Fibroblast of lung (primary cell): ENCODE data around the gene MARF1. TPM values are rescaled to one million over a fixed set of nuclear protein-coding genes. Genes with fewer than 3 reads are reported as not detected.
"Not testable (repeated sequence)": the region's sequence is repeated elsewhere in the genome, so short reads cannot be mapped to it uniquely, and the experiment has no call there.

Experiments used
- DNase-seq, 2 donors: peaks; one replicate each; pipeline versions ENCODE4 v3.0.0 to v3.0.0-alpha.2; 2010; ENCODE audit warnings: low read depth in 2 of 2
- H2AFZ ChIP-seq: 2 replicates; pipeline ENCODE4 v1.5.1; 2012; ENCODE audit warnings: low read length, control low read depth, inconsistent platforms
- H3K27ac ChIP-seq: 2 replicates; pipeline ENCODE4 v1.5.1; 2011; ENCODE audit warnings: low read length, control low read depth; ENCODE audit not compliant: insufficient read depth
- H3K27me3 ChIP-seq: 2 replicates; pipeline ENCODE4 v1.5.1; 2011; ENCODE audit warnings: mild to moderate bottlenecking, low read length; ENCODE audit not compliant: control insufficient read depth, insufficient read depth
- H3K36me3 ChIP-seq: 2 replicates; pipeline ENCODE4 v1.5.1; 2011; ENCODE audit warnings: low read length; ENCODE audit not compliant: control insufficient read depth, insufficient read depth
- H3K4me1 ChIP-seq: 2 replicates; pipeline ENCODE4 v1.5.1; 2011; ENCODE audit warnings: low read length; ENCODE audit not compliant: control insufficient read depth, insufficient read depth; ENCODE audit errors: extremely low read depth
- H3K4me2 ChIP-seq: 2 replicates; pipeline ENCODE4 v1.5.1; 2011; ENCODE audit warnings: low read length, control low read depth; ENCODE audit not compliant: insufficient read depth; ENCODE audit errors: extremely low read depth
- H3K4me3 ChIP-seq, 4 experiments: fragments of 200-600 bp in 1 of 4; sonication (generic) in 1 of 4; replicated peaks in 1 of 4; 2 replicates each; pipeline ENCODE4 v1.5.1; 2011 to 2016; ENCODE audit warnings: low read length in 4 of 4, low read depth in 3 of 4, mild to moderate bottlenecking in 3 of 4, control low read depth in 2 of 4, inconsistent platforms in 1 of 4, mixed read lengths in 1 of 4; ENCODE audit not compliant: insufficient read depth in 1 of 4; ENCODE audit errors: control extremely low read depth in 1 of 4
- H3K79me2 ChIP-seq: 2 replicates; pipeline ENCODE4 v1.5.1; 2012; ENCODE audit warnings: mild to moderate bottlenecking, low read length, inconsistent platforms; ENCODE audit not compliant: control insufficient read depth, insufficient read depth
- H3K9ac ChIP-seq: 2 replicates; pipeline ENCODE4 v1.5.1; 2011; ENCODE audit warnings: mild to moderate bottlenecking, low read length, control low read depth; ENCODE audit not compliant: insufficient read depth
- H3K9me3 ChIP-seq: 2 replicates; pipeline ENCODE4 v1.5.1; 2012; ENCODE audit warnings: low read depth, low read length; ENCODE audit not compliant: control insufficient read depth, insufficient read depth
- H4K20me1 ChIP-seq: 2 replicates; pipeline ENCODE4 v1.5.1; 2011; ENCODE audit warnings: low read length; ENCODE audit not compliant: control insufficient read depth, insufficient read depth; ENCODE audit errors: extremely low read depth
- CTCF ChIP-seq, 2 donors: IDR thresholded peaks in 1 of 2; conservative IDR thresholded peaks in 1 of 2; 1 replicate in 1 of 2; 2 replicates in 1 of 2; pipeline ENCODE4 v1.5.1; 2011 to 2012; ENCODE audit warnings: low read length in 2 of 2, control low read depth in 1 of 2, inconsistent platforms in 1 of 2, low read depth in 1 of 2, mild to moderate bottlenecking in 1 of 2
- EZH2 ChIP-seq: IDR thresholded peaks from 2 replicates; pipeline ENCODE4 v1.5.1; 2012; ENCODE audit warnings: low read length, control low read depth, mild to moderate bottlenecking; ENCODE audit errors: missing control alignments
- polyA plus RNA-seq, 2 donors: library from polyadenylated mRNA; depleted of rRNA in 1 of 2; stranded (reverse) in 1 of 2; unstranded in 1 of 2; fragments of >200 nt; gene quantifications; 2 replicates each; pipeline ENCODE4 v1.2.1, GENCODE V29; 2011 to 2012; ENCODE audit warnings: missing spikeins in 1 of 2
- total RNA-seq: library from RNA; depleted of rRNA; stranded (reverse); fragments of >200 nt; gene quantifications from 2 replicates; pipeline ENCODE4 v1.2.1, GENCODE V29; 2014

MARF1 gene
- total and polyA plus RNA-seq, 2 donors (not counting 1 experiment from before 2014, with no cell fraction given), result 14.6 to 18.8 TPM

- no peak overlapping the region for H3K4me3 ChIP-seq
- no peak overlapping the region for H3K4me2 ChIP-seq
- H3K27me3 ChIP-seq, result no peaks in the 10 kb centered on the region
- H3K27ac ChIP-seq, result no peak overlapping the region
- DNase-seq, result no peak
- TF ChIP-seq EZH2, result no peak
- no peak overlapping the region for H3K9ac ChIP-seq
- H2AFZ ChIP-seq, result no peak overlapping the region
- peaks cover 1% of the 10 kb centered on the region for H3K36me3 ChIP-seq
- no peaks in the 10 kb centered on the region for H4K20me1 ChIP-seq
- H3K4me1 ChIP-seq, result no peaks in the 10 kb centered on the region
- no peaks in the 10 kb centered on the region for H3K9me3 ChIP-seq
- H3K79me2 ChIP-seq, result no peaks in the 10 kb centered on the region
Measured at GRCh38 chr16:15574614-15574948, 68.4 kb downstream of the MARF1 start.

- H3K36me3 ChIP-seq, H3K27me3 ChIP-seq, H3K79me2 ChIP-seq, H4K20me1 ChIP-seq, H3K27ac ChIP-seq, H3K4me2 ChIP-seq, DNase-seq, H2AFZ ChIP-seq, H3K9me3 ChIP-seq, H3K9ac ChIP-seq, H3K4me1 ChIP-seq, H3K4me3 ChIP-seq: not testable (repeated sequence)
Measured at GRCh38 chr16:15573896-15574613, 68.9 kb downstream of the MARF1 start.

- no peaks in the 10 kb centered on the region for H3K9me3 ChIP-seq
- no peak overlapping the region for H2AFZ ChIP-seq
- H3K27ac ChIP-seq, result no peak overlapping the region
- no peaks in the 10 kb centered on the region for H4K20me1 ChIP-seq
- TF ChIP-seq EZH2, result no peak
- no peak for TF ChIP-seq CTCF (conservative IDR thresholded peaks at IDR 0.05 in 1 of 2, IDR thresholded peaks at IDR 0.05 in 1 of 2; ENCODE audit: low read depth in 1 of 2, low read length in 2 of 2)
- no peaks in the 10 kb centered on the region for H3K79me2 ChIP-seq
- H3K4me3 ChIP-seq, result no peak overlapping the region
- H3K4me1 ChIP-seq, result no peaks in the 10 kb centered on the region
- no peak overlapping the region for H3K9ac ChIP-seq
- no peak for DNase-seq
- H3K4me2 ChIP-seq, result no peak overlapping the region
- no peaks in the 10 kb centered on the region for H3K27me3 ChIP-seq
- peaks cover 1% of the 10 kb centered on the region for H3K36me3 ChIP-seq
Measured at GRCh38 chr16:15573274-15573895, 69.6 kb downstream of the MARF1 start.
